HG02840 (cell line): ENCODE measurements around the gene G3BP2.
"Not testable (repeated sequence)": the region's sequence is repeated elsewhere in the genome, so short reads cannot be mapped to it uniquely, and the experiment has no call there.

ENCODE experiments used
- ATAC-seq: cut with Tn5 transposase; IDR thresholded peaks from one replicate; pipeline ENCODE4 v1.9.1; 2021; ENCODE audit warnings: mild to moderate bottlenecking, moderate library complexity, moderate number of reproducible peaks; ENCODE audit not compliant: unreplicated experiment, low FRiP score

The G3BP2 gene

DNA sequence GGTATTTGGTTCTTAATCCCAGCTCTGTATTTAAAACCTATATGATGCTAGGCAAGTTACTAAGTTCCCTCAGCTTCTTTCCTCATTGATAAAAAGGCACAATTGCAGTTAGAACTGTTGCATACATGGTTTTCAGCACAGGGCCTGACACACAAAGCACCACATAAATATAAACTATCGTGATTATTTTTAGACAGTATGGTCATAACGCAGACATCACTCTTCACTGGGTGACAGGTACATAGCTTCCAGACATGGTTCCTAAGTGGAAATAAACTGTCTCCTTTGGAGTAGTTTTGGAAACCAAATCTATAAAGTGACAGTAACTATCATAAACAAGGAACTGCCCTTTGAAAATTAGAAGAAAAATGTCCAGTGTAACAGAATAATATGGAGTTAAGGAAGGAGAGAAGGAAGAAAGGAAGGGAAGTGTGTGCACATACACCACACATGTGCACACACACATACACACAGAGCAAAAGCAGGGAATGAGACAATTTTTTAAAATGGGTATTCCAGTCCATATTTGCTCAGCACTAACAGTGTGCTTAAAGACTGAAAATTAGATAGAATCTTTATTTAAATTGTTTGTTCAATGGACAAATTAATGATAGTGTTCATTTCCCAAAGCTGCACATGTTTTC is 12.5 kb upstream of the G3BP2 start:
- ATAC-seq = no peak

DNA sequence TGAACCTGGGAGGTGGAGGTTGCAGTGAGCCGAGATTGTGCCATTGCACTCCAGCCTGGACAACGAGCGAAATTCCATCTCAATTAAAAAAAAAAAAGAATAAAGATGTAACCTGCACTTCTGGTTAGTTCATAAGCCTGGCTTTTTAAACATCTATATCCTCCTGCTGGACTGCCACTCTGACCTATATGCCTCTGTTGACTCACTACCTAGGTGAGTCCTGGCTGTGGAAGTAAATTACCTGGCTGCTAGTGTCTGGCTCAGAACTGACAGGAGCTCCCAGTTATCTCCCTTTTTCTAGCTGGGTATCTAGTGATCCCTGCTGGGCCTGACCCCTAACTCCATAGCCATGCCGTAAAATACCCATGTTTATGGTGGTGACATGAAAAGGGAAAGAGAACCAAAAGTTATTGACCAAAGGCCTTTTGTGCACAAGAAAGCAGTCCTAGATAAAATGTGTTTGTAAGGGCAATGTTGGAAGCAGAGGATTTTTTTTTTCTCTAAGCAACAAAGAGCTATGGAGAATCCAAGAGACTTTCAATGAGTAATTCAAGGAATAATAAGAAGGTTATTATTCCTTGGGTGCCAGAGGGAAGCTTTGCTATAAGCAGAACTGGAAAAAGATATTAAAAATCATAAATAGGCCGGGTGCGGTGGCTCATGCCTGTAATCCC is 10.4 kb upstream of the G3BP2 start:
- no peak for ATAC-seq

DNA sequence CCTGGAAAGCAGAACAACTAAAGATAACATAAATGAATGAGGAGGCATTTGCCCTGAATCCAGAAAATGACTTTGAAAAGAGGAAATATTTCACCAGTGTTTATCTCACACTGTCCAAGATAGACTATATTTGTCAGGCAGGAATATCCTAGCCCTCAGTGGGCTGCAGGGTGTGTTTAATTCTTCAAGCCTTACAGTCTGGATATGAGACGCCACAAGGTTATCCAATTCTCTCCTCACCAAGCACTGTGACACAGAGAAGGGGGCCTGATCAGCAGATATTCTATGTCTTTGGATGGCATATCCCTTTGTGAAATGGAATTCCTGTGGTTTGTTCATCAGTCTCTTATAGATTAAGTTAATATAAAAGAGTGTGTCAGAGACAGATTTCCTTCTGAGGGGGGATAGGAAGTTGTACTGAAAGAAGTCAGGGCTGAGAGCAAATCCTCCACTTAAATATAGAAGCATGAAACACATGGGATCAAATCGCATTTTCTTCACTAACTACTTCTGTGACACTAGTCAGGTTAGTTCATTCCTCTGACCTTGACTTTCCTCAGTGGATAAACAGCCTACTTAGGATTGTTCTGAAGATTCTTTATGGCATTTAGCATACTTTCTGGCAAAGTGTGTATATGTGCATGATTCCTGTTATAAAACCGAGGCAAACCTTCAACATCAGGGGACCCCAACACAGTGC is 6.8 kb upstream of the G3BP2 start:
- no peak for ATAC-seq

DNA sequence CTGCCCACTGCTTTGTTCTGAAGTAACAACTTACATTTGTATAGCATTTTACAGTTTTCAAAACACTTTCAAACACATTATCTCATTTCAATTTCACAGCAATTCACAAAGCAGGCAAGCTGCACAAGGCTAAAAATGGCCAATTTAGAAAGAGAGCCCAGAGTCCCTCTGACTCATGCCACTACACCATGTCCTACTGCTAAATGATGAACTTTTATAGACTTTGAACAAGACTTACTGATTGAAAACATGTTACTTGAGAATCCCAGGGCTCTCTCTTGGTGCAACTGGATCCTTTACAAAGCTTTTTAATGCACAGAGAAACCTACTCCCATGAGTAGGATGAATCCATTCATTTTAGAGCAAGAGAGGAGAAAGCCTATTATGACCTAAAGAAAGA is 5.8 kb upstream of the G3BP2 start:
- no peak for ATAC-seq

DNA sequence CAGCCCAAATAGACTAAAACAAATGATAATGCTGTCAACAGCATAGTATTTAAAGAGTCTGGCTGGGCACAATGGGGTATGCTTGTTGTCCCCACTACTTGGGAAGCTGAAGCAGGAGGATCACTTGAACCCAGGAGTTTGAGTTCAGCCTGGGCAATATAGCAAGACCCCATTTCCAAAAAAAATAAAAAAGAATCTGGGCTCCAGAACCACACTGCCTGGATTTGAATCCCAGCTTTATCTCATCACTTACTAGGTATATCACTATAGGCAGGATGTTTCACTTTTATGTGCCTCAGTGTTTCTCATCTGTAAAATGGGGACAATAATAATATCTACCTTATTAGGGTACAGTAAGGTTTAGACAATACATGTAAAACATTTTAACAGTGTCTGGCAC is 5.3 kb upstream of the G3BP2 start:
- ATAC-seq = no peak

DNA sequence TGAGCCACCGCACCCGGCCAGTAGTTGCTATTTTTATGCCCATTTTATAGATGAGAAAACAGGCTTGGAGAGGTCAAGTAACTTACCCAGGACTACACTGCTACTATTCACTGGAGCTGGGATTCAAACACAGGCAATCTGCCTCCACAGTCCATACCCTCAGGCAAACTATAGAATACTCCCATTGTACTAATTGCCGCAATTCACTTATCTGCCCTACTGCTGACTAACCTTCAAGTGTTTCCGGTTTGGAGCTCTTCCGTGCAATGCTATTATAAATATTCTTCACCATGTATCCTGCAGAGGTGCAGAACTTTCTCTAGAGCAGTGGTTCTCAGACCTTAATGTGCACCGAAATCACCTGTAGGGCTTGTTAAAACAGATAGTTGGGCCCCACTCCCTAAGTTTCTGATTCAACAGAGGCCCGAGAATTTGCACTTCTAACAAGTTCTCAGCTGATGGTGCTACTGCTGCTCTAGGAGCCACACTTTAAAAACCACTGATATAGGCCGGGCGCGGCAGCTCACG is 1.9 kb upstream of the G3BP2 start:
- no peak for ATAC-seq

DNA sequence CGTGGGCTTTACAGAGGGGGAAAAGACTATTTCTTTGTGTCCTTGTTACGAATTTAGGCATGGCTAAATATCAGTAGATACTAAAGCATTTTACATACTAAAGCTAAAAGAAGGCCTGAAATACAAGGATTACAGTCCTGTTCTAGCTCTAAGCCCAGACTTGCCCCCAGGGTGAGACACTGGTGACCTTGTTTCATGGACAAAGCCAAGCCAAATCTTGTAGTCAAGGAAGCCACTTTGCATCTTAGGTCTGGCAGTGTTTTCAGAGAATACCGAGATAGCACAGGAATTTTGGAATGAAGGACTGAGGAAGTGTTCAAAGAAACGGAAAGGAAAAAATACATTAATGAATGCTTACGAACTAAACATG is 733 bp upstream of the G3BP2 start:
- ATAC-seq = no peak

DNA sequence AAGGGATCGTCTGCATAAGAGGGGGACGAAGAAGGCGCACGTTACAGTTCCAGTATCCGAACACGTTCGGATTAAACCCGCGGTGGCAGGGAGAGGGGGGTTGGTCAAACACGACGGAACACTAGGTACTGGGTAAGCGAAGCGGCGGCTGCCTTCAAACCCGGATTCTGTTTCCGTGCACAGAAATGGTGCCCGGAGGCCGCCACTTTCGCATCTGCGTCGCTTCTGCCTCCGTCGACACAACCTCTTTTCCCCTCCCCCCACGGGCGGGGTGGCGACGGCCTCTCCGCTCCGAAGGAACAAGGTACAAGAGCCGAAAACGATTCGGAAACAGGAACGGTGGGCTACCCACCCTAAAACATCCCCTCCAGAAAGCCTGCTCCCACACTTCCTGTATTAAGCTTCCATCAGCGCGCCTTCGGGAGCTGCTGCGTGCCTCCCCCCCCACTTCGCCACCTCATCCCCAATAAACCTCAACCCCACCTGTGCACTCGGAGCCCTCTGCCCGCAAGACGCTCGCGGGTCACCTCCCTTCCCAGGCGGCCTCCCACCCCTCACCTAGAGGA is 667 bp downstream of the G3BP2 start:
- peak; percentile 25 for ATAC-seq

DNA sequence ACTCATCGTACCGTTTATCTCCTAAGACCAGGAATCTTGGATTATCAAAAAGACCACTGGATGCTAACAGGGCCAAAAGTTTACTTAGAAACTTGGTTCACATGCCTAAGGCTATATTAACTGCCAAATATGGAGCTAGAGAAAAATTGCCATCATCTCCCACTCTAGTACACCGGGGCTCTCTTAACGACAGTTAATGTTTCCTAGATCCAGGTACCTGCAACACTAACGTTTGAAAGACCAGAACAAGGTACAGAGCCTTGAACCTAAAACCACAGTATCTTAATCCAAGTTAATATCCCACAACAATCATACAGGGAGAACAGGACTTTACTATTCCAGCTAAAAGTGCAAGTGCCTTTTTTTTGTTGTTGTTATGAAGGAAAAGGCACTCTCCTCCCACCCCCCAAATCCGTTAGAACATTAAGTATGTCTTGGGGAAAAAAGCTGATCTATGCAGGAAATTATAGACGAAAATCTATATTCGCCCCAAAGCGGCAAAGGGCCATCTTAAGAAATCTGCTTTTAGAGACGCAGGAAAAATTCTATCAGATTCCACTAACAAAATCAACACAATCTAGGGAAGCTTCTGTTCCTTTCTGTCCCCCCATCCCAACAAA is 1.3 kb downstream of the G3BP2 start:
- ATAC-seq = no peak

DNA sequence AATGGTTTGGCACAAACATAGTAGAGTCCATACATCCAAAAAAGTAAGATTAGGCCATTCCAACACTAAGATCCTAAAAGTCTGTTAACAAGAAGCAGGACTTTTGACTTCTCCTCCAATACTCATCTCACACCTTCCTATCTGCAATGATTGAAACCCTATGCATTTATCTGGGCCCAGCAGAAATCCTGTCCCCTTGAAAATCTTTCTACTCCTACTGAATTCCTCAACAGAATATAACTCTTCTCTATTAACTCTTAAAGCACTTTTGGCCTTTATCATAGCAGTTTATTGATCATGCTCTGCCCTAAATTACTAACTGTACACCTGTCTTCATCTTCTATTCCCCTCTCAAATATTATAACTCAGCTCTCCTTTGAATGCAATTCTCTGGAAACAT is 4.6 kb downstream of the G3BP2 start:
- ATAC-seq = no peak

DNA sequence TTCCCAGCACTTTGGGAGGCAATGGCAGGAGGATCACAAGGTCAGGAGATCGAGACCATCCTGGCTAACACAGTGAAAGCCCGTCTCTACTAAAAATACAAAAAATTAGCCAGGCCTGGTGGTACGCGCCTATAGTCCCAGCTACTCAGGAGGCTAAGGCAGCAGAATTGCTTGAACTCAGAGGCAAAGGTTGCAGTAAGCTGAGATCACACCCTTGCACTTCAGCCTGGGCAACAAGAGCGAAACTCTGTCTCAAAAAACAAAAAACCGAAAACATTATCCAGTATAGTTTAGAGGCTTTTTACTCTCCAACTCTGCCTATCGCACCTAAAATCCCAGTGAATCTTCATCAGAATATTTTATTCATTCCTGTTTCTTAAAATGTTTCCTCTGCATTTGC is 5.6 kb downstream of the G3BP2 start:
- ATAC-seq = not testable (repeated sequence)

DNA sequence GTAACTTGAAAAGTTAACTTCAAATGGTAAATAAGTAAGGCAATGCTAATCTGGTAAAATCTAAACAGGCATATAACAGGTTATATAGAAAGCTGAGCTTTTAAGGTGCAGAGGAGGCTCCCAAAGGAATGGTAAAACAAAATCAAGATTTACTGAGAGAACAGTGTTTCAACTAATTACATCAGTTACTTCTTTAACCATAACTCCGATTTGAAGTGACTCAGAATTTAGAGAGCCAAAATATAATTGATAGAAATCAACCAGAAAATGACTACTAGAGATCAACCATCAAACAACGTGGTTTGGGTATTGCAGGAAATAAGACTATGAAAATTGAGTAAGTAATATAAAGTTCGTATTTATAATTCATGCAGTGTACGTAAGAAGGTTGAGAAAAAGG is 6.9 kb downstream of the G3BP2 start:
- ATAC-seq = no peak

DNA sequence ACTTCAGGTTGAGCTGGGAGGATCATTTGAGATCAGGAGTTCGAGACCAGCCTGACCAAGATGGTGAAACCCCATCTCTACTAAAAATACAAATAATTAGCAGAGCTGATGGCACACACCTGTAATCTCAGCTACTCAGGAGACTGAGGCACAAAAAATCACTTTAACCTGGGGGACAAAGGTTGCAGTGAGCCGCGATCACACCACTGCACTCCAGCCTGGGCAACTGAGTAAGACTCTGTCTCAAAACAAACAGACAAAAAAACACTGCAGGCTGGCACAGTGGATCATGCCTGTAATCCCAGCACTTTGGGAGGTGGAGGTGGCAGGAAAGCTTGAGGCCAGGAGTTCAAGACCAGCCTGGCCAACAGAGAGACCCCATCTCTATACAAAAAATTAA is 8.6 kb downstream of the G3BP2 start:
- ATAC-seq = not testable (repeated sequence)

DNA sequence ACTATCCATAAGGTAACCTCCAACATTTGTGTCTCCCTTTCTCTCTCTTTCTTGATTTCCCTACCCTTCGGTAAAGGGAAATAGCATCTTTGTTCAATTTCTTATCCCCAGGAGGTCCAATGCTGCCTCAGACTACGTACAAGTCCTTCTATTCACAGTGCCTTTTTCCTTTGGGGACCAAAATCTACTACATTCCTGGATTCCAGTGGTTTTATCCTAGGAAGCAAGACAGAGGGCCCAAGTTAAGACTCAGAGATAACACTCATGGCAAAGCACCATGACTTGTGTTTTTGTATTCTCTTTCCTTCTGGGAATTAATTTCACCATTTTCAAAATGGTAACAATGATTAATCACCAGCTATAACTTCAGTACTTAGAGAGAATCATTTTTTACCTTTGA is 10.6 kb downstream of the G3BP2 start:
- no peak for ATAC-seq

DNA sequence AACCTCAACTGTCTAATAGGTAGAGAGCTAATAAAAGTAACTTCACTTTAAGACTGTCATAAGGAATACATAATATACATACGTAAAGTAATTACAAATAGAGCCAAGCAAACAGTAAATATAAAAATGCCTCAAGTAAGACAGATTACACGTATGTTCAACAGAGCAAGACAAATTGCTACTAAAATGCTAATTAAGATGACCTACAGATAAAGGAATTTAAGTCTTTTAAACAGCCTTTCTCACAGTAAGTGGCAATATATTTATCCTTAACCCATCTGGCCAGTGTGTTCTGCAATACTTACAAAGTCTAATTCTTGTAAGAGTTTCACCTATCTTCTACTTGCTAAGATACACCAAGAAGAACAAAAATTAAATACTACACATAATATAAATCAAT is 12.7 kb downstream of the G3BP2 start:
- no peak for ATAC-seq

DNA sequence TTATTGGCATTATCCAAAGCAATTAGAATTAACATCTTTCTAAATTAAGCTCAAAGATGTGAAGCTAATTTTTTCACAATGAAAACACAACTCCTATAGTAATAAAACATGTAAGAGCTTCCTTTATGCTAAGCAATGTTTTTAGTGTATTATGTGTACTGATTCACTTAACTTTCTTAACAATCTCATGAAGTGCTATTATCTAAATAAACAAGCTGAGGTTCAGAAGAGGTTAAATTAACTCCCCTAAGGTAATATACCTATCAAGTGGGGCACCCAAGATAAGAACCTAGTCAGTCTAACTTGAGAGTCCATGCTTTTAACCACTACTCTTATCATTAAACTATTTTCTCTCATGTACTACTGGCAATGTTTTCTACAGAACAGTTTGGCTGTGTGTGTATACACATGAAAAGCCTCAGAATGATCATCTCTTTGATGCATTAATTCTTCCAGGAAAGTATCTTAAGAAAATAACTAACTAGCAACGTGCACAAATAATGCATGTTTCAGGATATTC is 13.6 kb downstream of the G3BP2 start:
- no peak for ATAC-seq

DNA sequence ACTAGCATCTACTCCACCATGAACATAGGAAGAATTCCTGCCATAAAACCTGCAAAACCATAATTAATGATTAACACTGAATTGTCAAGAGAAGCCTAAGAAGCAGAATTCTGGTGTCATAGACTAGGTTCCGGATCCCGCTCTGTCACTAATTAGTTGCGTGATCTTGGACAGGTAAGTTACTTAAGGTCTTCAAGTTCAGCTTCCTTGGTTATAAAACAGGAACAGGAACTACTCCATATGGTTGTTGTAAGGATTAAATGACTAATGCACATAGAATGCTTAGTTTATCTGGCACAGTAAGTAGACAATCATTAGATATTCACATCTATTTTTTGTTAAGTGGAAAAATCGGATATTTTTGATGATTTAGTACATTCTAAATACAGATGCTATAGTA is 14.3 kb downstream of the G3BP2 start:
- ATAC-seq = no peak

DNA sequence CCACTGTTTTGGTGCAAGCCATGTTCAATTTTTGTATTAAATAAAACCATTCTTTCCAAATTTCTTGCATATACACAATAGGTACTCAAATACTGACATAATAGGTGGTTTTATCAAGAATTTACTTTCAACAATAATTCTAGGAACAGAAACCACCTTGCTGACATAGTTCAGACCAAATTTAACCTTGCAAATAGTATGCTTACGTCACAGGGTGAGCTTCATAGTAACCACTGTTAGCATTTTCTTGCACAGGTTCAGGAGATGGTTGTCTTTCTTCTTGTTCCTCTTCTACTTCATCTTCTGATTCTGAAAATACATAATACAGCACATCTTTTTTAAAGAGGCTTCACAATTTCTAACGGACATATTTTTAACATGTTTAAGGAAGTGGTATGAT is 17.6 kb downstream of the G3BP2 start:
- ATAC-seq = no peak

DNA sequence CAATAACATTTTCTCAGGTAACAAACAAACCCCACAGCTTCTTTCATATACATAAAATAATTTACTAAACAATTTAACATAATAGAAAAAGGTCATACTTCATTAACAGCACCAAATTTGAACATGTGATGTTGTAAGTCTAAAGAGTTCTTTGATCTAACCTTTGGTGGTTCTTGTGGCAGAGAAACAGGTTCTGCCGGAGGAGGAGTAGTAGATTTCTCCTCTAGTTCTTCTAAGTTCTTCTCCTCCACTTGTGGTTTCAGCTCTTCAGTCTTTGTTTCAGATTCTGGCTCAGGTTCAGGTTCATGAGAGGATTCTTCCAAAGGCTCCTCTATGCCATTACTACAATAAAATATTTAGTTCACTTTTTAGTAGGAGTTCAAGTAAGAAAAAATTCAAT is 18.3 kb downstream of the G3BP2 start:
- no peak for ATAC-seq

DNA sequence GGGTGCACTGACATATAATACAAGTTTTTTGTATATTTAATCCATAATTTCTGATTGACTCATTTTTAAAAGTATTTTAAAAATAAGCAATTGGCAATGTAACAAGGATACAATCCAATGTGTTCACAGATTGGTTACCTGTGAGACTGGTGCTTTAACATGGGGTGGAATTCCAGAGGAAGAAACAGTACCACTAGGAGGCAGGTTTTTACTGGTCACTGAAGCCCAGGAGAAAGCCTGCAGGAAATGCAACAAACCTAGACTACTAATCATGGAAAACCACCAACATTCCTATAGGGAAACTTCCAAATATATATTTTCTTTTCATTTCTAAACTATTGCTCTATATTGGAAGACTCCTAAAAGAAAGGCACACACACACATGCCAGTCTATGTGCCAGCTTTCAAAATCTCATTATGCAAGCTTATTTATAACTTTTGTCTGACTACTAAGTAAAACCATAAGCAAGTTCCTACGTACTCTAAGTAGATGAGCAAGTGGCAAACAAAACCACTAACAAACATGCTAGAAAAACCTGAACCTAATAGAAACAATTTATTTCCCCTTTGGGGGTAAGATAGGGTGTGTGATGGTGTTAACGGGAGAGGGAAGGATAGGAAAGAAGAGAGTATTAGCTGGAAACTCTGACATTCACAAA is 19.2 kb downstream of the G3BP2 start:
- no peak for ATAC-seq
